NCI-H226 (cell line): ENCODE measurements around the gene POU2AF2.
"Not testable (repeated sequence)": the region's sequence is repeated elsewhere in the genome, so short reads cannot be mapped to it uniquely, and the experiment has no call there.

Source experiments
- DNase-seq: peaks from one replicate; pipeline ENCODE4 v3.0.0-alpha.2; 2015

The POU2AF2 gene

GRCh38 chr11:111305162-111305802 lies 59.8 kb downstream of the POU2AF2 start:
- DNase-seq, result no peak

- no peak for DNase-seq
Observed at GRCh38 chr11:111305876-111306275, 60.4 kb downstream of the POU2AF2 start.

- DNase-seq, result no peak
Observed at GRCh38 chr11:111306321-111306720, 60.8 kb downstream of the POU2AF2 start.

GRCh38 chr11:111307472-111308108 lies 62.1 kb downstream of the POU2AF2 start:
- no peak for DNase-seq

- no peak for DNase-seq
Observed at GRCh38 chr11:111308140-111308539, 62.6 kb downstream of the POU2AF2 start.

GRCh38 chr11:111309215-111309915 lies 63.8 kb downstream of the POU2AF2 start:
- no peak for DNase-seq

- DNase-seq, result no peak
Observed at GRCh38 chr11:111310088-111310487, 64.6 kb downstream of the POU2AF2 start.

GRCh38 chr11:111310723-111311122 lies 65.2 kb downstream of the POU2AF2 start:
- DNase-seq, result no peak

- DNase-seq, result no peak
Observed at GRCh38 chr11:111312076-111312475, 66.6 kb downstream of the POU2AF2 start.

- no peak for DNase-seq
Observed at GRCh38 chr11:111319296-111319695, 73.8 kb downstream of the POU2AF2 start.

GRCh38 chr11:111320199-111320598 lies 74.7 kb downstream of the POU2AF2 start:
- DNase-seq, result not testable (repeated sequence)

- DNase-seq, result no peak
Observed at GRCh38 chr11:111320728-111321568, 75.4 kb downstream of the POU2AF2 start.

- DNase-seq, result no peak
Observed at GRCh38 chr11:111322534-111322933, 77.0 kb downstream of the POU2AF2 start.

- no peak for DNase-seq
Observed at GRCh38 chr11:111324277-111324720, 78.8 kb downstream of the POU2AF2 start.

GRCh38 chr11:111325259-111325658 lies 79.7 kb downstream of the POU2AF2 start:
- no peak for DNase-seq

- no peak for DNase-seq
Observed at GRCh38 chr11:111326824-111327223, 81.3 kb downstream of the POU2AF2 start.

- DNase-seq, result no peak
Observed at GRCh38 chr11:111327908-111328624, 82.5 kb downstream of the POU2AF2 start.

GRCh38 chr11:111329306-111330204 lies 84.0 kb downstream of the POU2AF2 start:
- DNase-seq, result no peak

- DNase-seq, result no peak
Observed at GRCh38 chr11:111330234-111330893, 84.8 kb downstream of the POU2AF2 start.

- DNase-seq, result peak; percentile 63
Observed at GRCh38 chr11:111331711-111332479, 86.4 kb downstream of the POU2AF2 start.
